ENCODE data around the gene CDH1.

The CDH1 gene

GRCh38 chr16:68857479-68857878 lies 120.4 kb downstream of the CDH1 start:
- no peak for DNase-seq (ENCODE audit: low read depth)

GRCh38 chr16:68859828-68860227 lies 122.7 kb downstream of the CDH1 start:
- no peak for DNase-seq (ENCODE audit: low read depth)

GRCh38 chr16:68860978-68861892 lies 124.1 kb downstream of the CDH1 start:
- no peak for DNase-seq (ENCODE audit: low read depth)

- no peak for DNase-seq (ENCODE audit: low read depth)
Observed at GRCh38 chr16:68866933-68867332, 129.8 kb downstream of the CDH1 start.

- DNase-seq (ENCODE audit: low read depth), result no peak
Observed at GRCh38 chr16:68869492-68870088, 132.5 kb downstream of the CDH1 start.

- no peak for DNase-seq (ENCODE audit: low read depth)
Observed at GRCh38 chr16:68873635-68874471, 136.8 kb downstream of the CDH1 start.

GRCh38 chr16:68875871-68876270 lies 138.8 kb downstream of the CDH1 start:
- DNase-seq (ENCODE audit: low read depth), result no peak

GRCh38 chr16:68883685-68884084 lies 146.6 kb downstream of the CDH1 start:
- no peak for DNase-seq (ENCODE audit: low read depth)

- DNase-seq (ENCODE audit: low read depth), result no peak
Observed at GRCh38 chr16:68884401-68884800, 147.3 kb downstream of the CDH1 start.
